HG02642 (cell line): ENCODE data around the gene FLCN.

ENCODE experiments used
- ATAC-seq: cut with Tn5 transposase; IDR thresholded peaks from one replicate; pipeline ENCODE4 v1.9.1; 2021; ENCODE audit warnings: mild to moderate bottlenecking; ENCODE audit not compliant: unreplicated experiment, poor library complexity

The FLCN gene

GRCh38 chr17:17236295-17237025, 508 bp downstream of the FLCN start:
- ATAC-seq = no peak

GRCh38 chr17:17235212-17236174, 1.5 kb downstream of the FLCN start:
- no peak for ATAC-seq

GRCh38 chr17:17232303-17232621, 4.7 kb downstream of the FLCN start:
- ATAC-seq = no peak

GRCh38 chr17:17231621-17232302, 5.2 kb downstream of the FLCN start:
- ATAC-seq = no peak

- no peak for ATAC-seq
Observed at GRCh38 chr17:17229416-17230384, 7.3 kb downstream of the FLCN start.

GRCh38 chr17:17228521-17229279, 8.3 kb downstream of the FLCN start:
- no peak for ATAC-seq

- no peak for ATAC-seq
Observed at GRCh38 chr17:17227608-17228520, 9.1 kb downstream of the FLCN start.

- ATAC-seq = no peak
Observed at GRCh38 chr17:17226451-17227265, 10.3 kb downstream of the FLCN start.

GRCh38 chr17:17225901-17226300, 11.1 kb downstream of the FLCN start:
- ATAC-seq = no peak

GRCh38 chr17:17224137-17224536, 12.8 kb downstream of the FLCN start:
- ATAC-seq = no peak

- ATAC-seq = no peak
Observed at GRCh38 chr17:17223736-17224135, 13.2 kb downstream of the FLCN start.

GRCh38 chr17:17221329-17221728, 15.6 kb downstream of the FLCN start:
- ATAC-seq = no peak

- ATAC-seq = no peak
Observed at GRCh38 chr17:17220529-17220928, 16.4 kb downstream of the FLCN start.

GRCh38 chr17:17217995-17218394, 19.0 kb downstream of the FLCN start:
- ATAC-seq = no peak

GRCh38 chr17:17216776-17217175, 20.2 kb downstream of the FLCN start:
- no peak for ATAC-seq

GRCh38 chr17:17216236-17216635, 20.7 kb downstream of the FLCN start:
- no peak for ATAC-seq

GRCh38 chr17:17215575-17215974, 21.4 kb downstream of the FLCN start:
- no peak for ATAC-seq
